MG63 (cell line): ENCODE data around the gene EHMT1. TPM values are rescaled to one million over a fixed set of nuclear protein-coding genes. Genes with fewer than 3 reads are reported as not detected.
"Not testable (repeated sequence)": the region's sequence is repeated elsewhere in the genome, so short reads cannot be mapped to it uniquely, and the experiment has no call there.

ENCODE experiments used
- DNase-seq: peaks from one replicate; pipeline ENCODE4 v3.0.0-alpha.2; 2020
- H3K27me3 ChIP-seq: fragments of 250-450 bp; sonication (Bioruptor Pico); 2 replicates; pipeline ENCODE4 v1.5.1; 2020; ENCODE audit warnings: mild to moderate bottlenecking, moderate library complexity
- H3K36me3 ChIP-seq: fragments of 250-450 bp; sonication (Bioruptor Pico); 2 replicates; pipeline ENCODE4 v1.5.1; 2020; ENCODE audit warnings: mild to moderate bottlenecking, moderate library complexity
- H3K4me3 ChIP-seq: fragments of 250-450 bp; sonication (Bioruptor Pico); 2 replicates; pipeline ENCODE4 v1.5.1; 2020; ENCODE audit warnings: mild to moderate bottlenecking, moderate library complexity
- H3K9me3 ChIP-seq: fragments of 250-450 bp; sonication (Bioruptor Pico); 2 replicates; pipeline ENCODE4 v1.5.1; 2020; ENCODE audit warnings: mild to moderate bottlenecking, moderate library complexity
- total RNA-seq: library from RNA; depleted of rRNA; stranded (reverse); fragments of >200 nt; shearing (Covaris generic); gene quantifications from 2 replicates; pipeline ENCODE4 v1.2.3, GENCODE V29; 2014; ENCODE audit warnings: low replicate concordance

The EHMT1 gene
- total RNA-seq, 1 experiment from 2014 or later = 64.5 TPM

GRCh38 chr9:137860361-137860760 lies 241.6 kb downstream of the EHMT1 start:
- Histone ChIP-seq H3K9me3 (0 out of 2 replicates have a peak, but pooled peaks cover 2% of the 10 kb centered on the region), H3K4me3 (no peak overlapping the region)
- DNase-seq = no peak

GRCh38 chr9:137865581-137866145 lies 246.9 kb downstream of the EHMT1 start:
- Histone ChIP-seq H3K9me3 (no peaks in the 10 kb centered on the region; the same call in 1 of the 2 replicates), H3K27me3 (no peaks in the 10 kb centered on the region; the same call in 1 of the 2 replicates), H3K4me3 (no peak overlapping the region), H3K36me3 (no peaks in the 10 kb centered on the region)
- no peak for DNase-seq

More at GRCh38 chr9:137860361-137860760, 241.6 kb downstream of the EHMT1 start:
- Histone ChIP-seq H3K27me3 (no peaks in the 10 kb centered on the region; the same call in 1 of the 2 replicates), H3K36me3 (no peaks in the 10 kb centered on the region)

GRCh38 chr9:137866226-137867141 lies 247.7 kb downstream of the EHMT1 start:
- Histone ChIP-seq H3K4me3 (no peak overlapping the region), H3K27me3 (no peaks in the 10 kb centered on the region; the same call in 1 of the 2 replicates), H3K36me3 (no peaks in the 10 kb centered on the region), H3K9me3 (no peaks in the 10 kb centered on the region; the same call in 1 of the 2 replicates)
- DNase-seq = no peak

- Histone ChIP-seq H3K4me3 (no peak overlapping the region), H3K27me3 (no peaks in the 10 kb centered on the region), H3K36me3 (no peaks in the 10 kb centered on the region), H3K9me3 (no peaks in the 10 kb centered on the region; the same call in 1 of the 2 replicates)
- no peak for DNase-seq
These were observed 251.6 kb downstream of the EHMT1 start for GRCh38 chr9:137870432-137870831.

GRCh38 chr9:137872296-137872695 lies 253.5 kb downstream of the EHMT1 start:
- DNase-seq = no peak
- H3K36me3 ChIP-seq = no peaks in the 10 kb centered on the region
- H3K9me3 ChIP-seq = no peaks in the 10 kb centered on the region; the same call in 1 of the 2 replicates
- no peak overlapping the region for H3K4me3 ChIP-seq
- H3K27me3 ChIP-seq = no peaks in the 10 kb centered on the region

- no peak for DNase-seq
- Histone ChIP-seq H3K4me3 (no peak overlapping the region), H3K27me3 (peaks cover 2% of the 10 kb centered on the region; the same call in 1 of the 2 replicates)
These were observed 254.6 kb downstream of the EHMT1 start for GRCh38 chr9:137873408-137873807.

GRCh38 chr9:137873858-137874362 lies 255.1 kb downstream of the EHMT1 start:
- Histone ChIP-seq H3K27me3 (peaks cover 3% of the 10 kb centered on the region; the same call in 1 of the 2 replicates), H3K4me3 (no peak overlapping the region), H3K36me3 (no peaks in the 10 kb centered on the region), H3K9me3 (no peaks in the 10 kb centered on the region; the same call in 1 of the 2 replicates)
- DNase-seq = no peak

More at GRCh38 chr9:137873408-137873807, 254.6 kb downstream of the EHMT1 start:
- no peaks in the 10 kb centered on the region; the same call in 1 of the 2 replicates for H3K9me3 ChIP-seq
- H3K36me3 ChIP-seq = no peaks in the 10 kb centered on the region

GRCh38 chr9:137875354-137875753 lies 256.5 kb downstream of the EHMT1 start:
- H3K36me3 ChIP-seq = no peaks in the 10 kb centered on the region
- no peak for DNase-seq

GRCh38 chr9:137875846-137876245 lies 257.0 kb downstream of the EHMT1 start:
- no peak for DNase-seq
- Histone ChIP-seq H3K9me3 (no peaks in the 10 kb centered on the region), H3K4me3 (no peak overlapping the region), H3K36me3 (no peaks in the 10 kb centered on the region), H3K27me3 (peaks cover 3% of the 10 kb centered on the region; the same call in 1 of the 2 replicates)

More at GRCh38 chr9:137875354-137875753, 256.5 kb downstream of the EHMT1 start:
- Histone ChIP-seq H3K4me3 (no peak overlapping the region), H3K9me3 (no peaks in the 10 kb centered on the region), H3K27me3 (peaks cover 3% of the 10 kb centered on the region; the same call in 1 of the 2 replicates)

GRCh38 chr9:137876269-137876668 lies 257.5 kb downstream of the EHMT1 start:
- peaks cover 3% of the 10 kb centered on the region; the same call in 1 of the 2 replicates for H3K27me3 ChIP-seq
- H3K36me3 ChIP-seq = no peaks in the 10 kb centered on the region
- H3K4me3 ChIP-seq = no peak overlapping the region
- no peak for DNase-seq
- H3K9me3 ChIP-seq = no peaks in the 10 kb centered on the region

GRCh38 chr9:137876781-137877386 lies 258.1 kb downstream of the EHMT1 start:
- H3K9me3 ChIP-seq = no peaks in the 10 kb centered on the region
- no peak for DNase-seq
- no peak overlapping the region for H3K4me3 ChIP-seq
- H3K27me3 ChIP-seq = peaks cover 3% of the 10 kb centered on the region; the same call in 1 of the 2 replicates
- no peaks in the 10 kb centered on the region for H3K36me3 ChIP-seq

GRCh38 chr9:137877506-137878122 lies 258.8 kb downstream of the EHMT1 start, which contains the start of gene CACNA1B:
Gene CACNA1B (plus strand): TSS chr9:137877782. CDS start chr9:137877934, 152 bp downstream.
- H3K9me3 ChIP-seq, H3K4me3 ChIP-seq, H3K36me3 ChIP-seq, DNase-seq, H3K27me3 ChIP-seq: not testable (repeated sequence)

- Histone ChIP-seq H3K36me3 (no peaks in the 10 kb centered on the region), H3K27me3 (peaks cover 3% of the 10 kb centered on the region; the same call in 1 of the 2 replicates), H3K9me3 (no peaks in the 10 kb centered on the region), H3K4me3 (no peak overlapping the region)
- no peak for DNase-seq
These were observed 259.5 kb downstream of the EHMT1 start for GRCh38 chr9:137878146-137878941.

- peaks cover 3% of the 10 kb centered on the region; the same call in 1 of the 2 replicates for H3K27me3 ChIP-seq
- H3K9me3 ChIP-seq = no peaks in the 10 kb centered on the region
- no peak overlapping the region for H3K4me3 ChIP-seq
- no peak for DNase-seq
- H3K36me3 ChIP-seq = no peaks in the 10 kb centered on the region
These were observed 260.2 kb downstream of the EHMT1 start for GRCh38 chr9:137879052-137879451.

GRCh38 chr9:137879566-137880150 lies 260.9 kb downstream of the EHMT1 start:
- DNase-seq = no peak
- Histone ChIP-seq H3K36me3 (no peaks in the 10 kb centered on the region), H3K9me3 (no peaks in the 10 kb centered on the region), H3K27me3 (peaks cover 3% of the 10 kb centered on the region; the same call in 1 of the 2 replicates), H3K4me3 (no peak overlapping the region)
